Gastrocnemius medialis (tissue), 4 donors: ENCODE results near the gene CDK14.

Experiments
- CTCF ChIP-seq, 5 experiments: fragments of 450-650 bp in 3 of 5; fragments of 200-600 bp in 2 of 5; sonication (generic) in 2 of 5; IDR thresholded peaks in 4 of 5; conservative IDR thresholded peaks in 1 of 5; 1 replicate in 4 of 5; 2 replicates in 1 of 5; pipeline ENCODE4 v1.5.1; 2016 to 2019; ENCODE audit warnings: antibody characterized with exemption in 5 of 5, mild to moderate bottlenecking in 3 of 5, moderate library complexity in 3 of 5
- POLR2A ChIP-seq, 2 donors: fragments of 450-650 bp; IDR thresholded peaks; one replicate each; pipeline ENCODE4 v1.6.1; 2017; ENCODE audit warnings: antibody characterized with exemption in 2 of 2, mild to moderate bottlenecking in 2 of 2, moderate library complexity in 2 of 2

DNA sequence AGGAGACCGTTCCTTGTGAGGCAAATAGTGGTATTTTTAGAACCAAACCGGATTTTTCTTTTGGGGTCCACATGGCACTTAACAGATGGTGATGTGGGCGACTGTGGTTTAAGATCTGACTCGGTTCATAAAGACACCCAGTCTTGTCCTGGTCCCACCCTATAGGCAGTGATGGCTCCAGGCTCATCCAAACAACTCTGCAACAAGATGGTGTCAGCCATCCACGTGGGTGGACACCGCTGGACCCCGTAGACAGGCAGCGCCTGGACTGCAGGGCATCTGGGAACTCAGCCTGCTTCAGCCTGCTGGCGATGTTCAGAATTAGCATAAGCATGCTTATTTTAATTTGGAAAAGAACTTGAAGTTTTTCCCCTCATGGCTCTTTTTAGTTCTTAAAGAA lies 409.7 kb downstream of the CDK14 start:
- TF ChIP-seq CTCF (IDR thresholded peaks at IDR 0.05 in 4 of 5, conservative IDR thresholded peaks at IDR 0.05 in 1 of 5) (no peak), POLR2A (IDR thresholded peaks at IDR 0.05) (no peak)
